Lung (tissue), 12 donors: ENCODE data around the gene MPIG6B. TPM values are rescaled to one million over a fixed set of nuclear protein-coding genes. Genes with fewer than 3 reads are reported as not detected.

Experiments
- ATAC-seq: fragments of 200-7000 bp; cut with Tn5 transposase; one replicate; pipeline ENCODE4 v1.9.1; 2020; ENCODE audit warnings: moderate number of reproducible peaks; ENCODE audit not compliant: insufficient read depth, low FRiP score
- DNase-seq, 3 donors: peaks; one replicate each; pipeline ENCODE4 v3.0.0-alpha.2; 2013 to 2017
- H3K27ac ChIP-seq, 2 donors: one replicate each; pipeline ENCODE4 v1.5.1; 2013; ENCODE audit warnings: mild to moderate bottlenecking in 2 of 2, moderate library complexity in 2 of 2, control low read depth in 1 of 2, inconsistent platforms in 1 of 2, low read depth in 1 of 2, low read length in 1 of 2
- H3K27me3 ChIP-seq, 3 donors: one replicate each; pipeline ENCODE4 v1.5.1; 2013; ENCODE audit warnings: low read length in 2 of 3; ENCODE audit not compliant: control insufficient read depth in 3 of 3, insufficient read depth in 3 of 3
- H3K36me3 ChIP-seq, 4 donors: one replicate each; pipeline ENCODE4 v1.5.1; 2013; ENCODE audit warnings: low read length in 4 of 4, mild to moderate bottlenecking in 1 of 4, moderate library complexity in 1 of 4; ENCODE audit not compliant: control insufficient read depth in 4 of 4, insufficient read depth in 4 of 4
- H3K4me1 ChIP-seq, 5 donors: one replicate each; pipeline ENCODE4 v1.5.1; 2013; ENCODE audit warnings: low read length in 5 of 5, mild to moderate bottlenecking in 2 of 5, moderate library complexity in 1 of 5; ENCODE audit not compliant: control insufficient read depth in 5 of 5, insufficient read depth in 5 of 5
- H3K4me3 ChIP-seq: one replicate; pipeline ENCODE4 v1.5.1; 2013; ENCODE audit warnings: mild to moderate bottlenecking, control low read depth, moderate library complexity
- H3K9ac ChIP-seq, 2 donors: one replicate each; pipeline ENCODE4 v1.5.1; 2013; ENCODE audit warnings: low read length in 2 of 2, control low read depth in 1 of 2; ENCODE audit not compliant: insufficient read depth in 1 of 2
- H3K9me3 ChIP-seq, 4 donors: one replicate each; pipeline ENCODE4 v1.5.1; 2013; ENCODE audit warnings: low read length in 3 of 4, mild to moderate bottlenecking in 1 of 4, moderate library complexity in 1 of 4; ENCODE audit not compliant: control insufficient read depth in 4 of 4, insufficient read depth in 3 of 4
- CTCF ChIP-seq: IDR thresholded peaks from 2 replicates; pipeline ENCODE4 v1.5.1; 2012; ENCODE audit warnings: mild to moderate bottlenecking; ENCODE audit errors: control extremely low read depth, extremely low read depth
- WGBS, 2 donors: extraction: QIAGEN DNeasy Blood & Tissue Kit; methylation state at CpG; one replicate each; pipeline ENCODE4 v1.1.7; 2013; 5-methylcytosine and 5-hydroxymethylcytosine counted together
- polyA plus RNA-seq, 2 donors: library from polyadenylated mRNA; stranded (reverse); fragments of 200-250 nt; gene quantifications; one replicate each; pipeline ENCODE4 v1.2.1, GENCODE V29; 2013
- total RNA-seq, 2 donors: library from RNA; depleted of rRNA in 1 of 2; stranded (reverse); fragments of >200 nt in 1 of 2; gene quantifications; one replicate each; pipeline ENCODE4 v1.2.1, GENCODE V29; 2014 to 2021
- donor health status: control.
- donor health status: control.
- donor health status: Bipolar disorder and iron deficiency.
- donor health status: healthy.
- donor health status: DM: yes; HTN: yes; CAD: no.

The MPIG6B gene
- total and polyA plus RNA-seq, 4 donors: 0.45 to 2.3 (median 0.86) TPM

- H3K4me1 ChIP-seq: peaks cover 0 to 45% (median 17%) of the 10 kb centered on the region in 5 donors
- TF ChIP-seq CTCF: no peak
- H3K36me3 ChIP-seq: peaks cover 8 to 21% (median 14%) of the 10 kb centered on the region in 4 donors
- H3K27me3 ChIP-seq: no peaks in the 10 kb centered on the region
- H3K9ac ChIP-seq: peak overlapping the region; percentile 82 to 92
- 17 to 29% methylated on average over 10 of the region's 10 CpGs for WGBS, 2 donors
- DNase-seq: no peak
- ATAC-seq: no peak
- H3K27ac ChIP-seq: peak overlapping the region; percentile 87 to 98
- H3K4me3 ChIP-seq: peak overlapping the region; percentile 75
- no peaks in the 10 kb centered on the region for H3K9me3 ChIP-seq
Observed at GRCh38 chr6:31736768-31737314, 13.7 kb downstream of the MPIG6B start.

- peak overlapping the region; percentile 20 to 78 for H3K9ac ChIP-seq
- H3K4me3 ChIP-seq: no peak overlapping the region
- H3K27me3 ChIP-seq: no peaks in the 10 kb centered on the region
- H3K4me1 ChIP-seq: peaks cover 0 to 45% (median 17%) of the 10 kb centered on the region in 5 donors
- 10 to 30% methylated on average over 7 of the region's 7 CpGs for WGBS, 2 donors
- TF ChIP-seq CTCF: no peak
- H3K36me3 ChIP-seq: peaks cover 4 to 17% (median 11%) of the 10 kb centered on the region in 4 donors
- no peaks in the 10 kb centered on the region for H3K9me3 ChIP-seq
- DNase-seq (peak; percentile 69 to 79 (median 70)), ATAC-seq (no peak)
- H3K27ac ChIP-seq: peak overlapping the region; percentile 47 to 98
Observed at GRCh38 chr6:31737315-31737990, 14.3 kb downstream of the MPIG6B start.

- peak overlapping the region in 1 of 2 donors; percentile 93 for H3K27ac ChIP-seq
- H3K4me1 ChIP-seq: peaks cover 0 to 45% (median 17%) of the 10 kb centered on the region in 5 donors
- H3K9ac ChIP-seq: peak overlapping the region; percentile 20 to 78
- TF ChIP-seq CTCF: peak; percentile 11
- 4 to 9% methylated on average over 6 of the region's 6 CpGs for WGBS, 2 donors
- peak; percentile 75 to 92 (median 81) for DNase-seq
- H3K27me3 ChIP-seq: no peaks in the 10 kb centered on the region
- H3K9me3 ChIP-seq: no peaks in the 10 kb centered on the region
- ATAC-seq: no peak
- no peak overlapping the region for H3K4me3 ChIP-seq
- peaks cover 4 to 14% (median 8%) of the 10 kb centered on the region in 4 donors for H3K36me3 ChIP-seq
Observed at GRCh38 chr6:31737991-31738979, 15.1 kb downstream of the MPIG6B start.
